ENCODE results near the gene BUD13.

BUD13 gene

GRCh38 chr11:116712428-116712827 is 60.4 kb downstream of the BUD13 start:
- DNase-seq = no peak

- DNase-seq = no peak
These were observed 62.0 kb downstream of the BUD13 start for GRCh38 chr11:116710762-116711161.

- DNase-seq = no peak
These were observed 62.6 kb downstream of the BUD13 start for GRCh38 chr11:116710001-116710674.

- no peak for DNase-seq
These were observed 65.0 kb downstream of the BUD13 start for GRCh38 chr11:116707746-116708145.

- DNase-seq = peak; percentile 56
These were observed 65.6 kb downstream of the BUD13 start for GRCh38 chr11:116707161-116707629.

GRCh38 chr11:116703421-116703820 is 69.4 kb downstream of the BUD13 start:
- DNase-seq = no peak

GRCh38 chr11:116702772-116703385 is 69.9 kb downstream of the BUD13 start:
- DNase-seq = no peak

GRCh38 chr11:116701876-116702275 is 70.9 kb downstream of the BUD13 start:
- DNase-seq = no peak

- DNase-seq = no peak
These were observed 71.4 kb downstream of the BUD13 start for GRCh38 chr11:116701297-116701801.

GRCh38 chr11:116700586-116701220 is 72.1 kb downstream of the BUD13 start:
- DNase-seq = no peak
